HFFc6 (cell line): ENCODE data around the gene ATRN. TPM values are rescaled to one million over a fixed set of nuclear protein-coding genes. Genes with fewer than 3 reads are reported as not detected.

Source experiments
- DNase-seq: peaks from one replicate; pipeline ENCODE4 v3.0.0-alpha.2; 2018
- H3K27ac Mint-ChIP-seq: 2 replicates; pipeline ENCODE4 v1.8.0; 2020; ENCODE audit warnings: mild to moderate bottlenecking, mixed read lengths
- H3K27me3 Mint-ChIP-seq: 2 replicates; pipeline ENCODE4 v1.8.0; 2021; ENCODE audit warnings: mild to moderate bottlenecking, moderate library complexity, mixed read lengths; ENCODE audit not compliant: insufficient read depth
- H3K36me3 Mint-ChIP-seq: 2 replicates; pipeline ENCODE4 v1.8.0; 2021; ENCODE audit warnings: low read depth, mixed read lengths
- H3K4me1 Mint-ChIP-seq: 2 replicates; pipeline ENCODE4 v1.8.0; 2020; ENCODE audit warnings: low read depth, mixed read lengths
- H3K4me3 Mint-ChIP-seq: 2 replicates; pipeline ENCODE4 v1.8.0; 2020; ENCODE audit warnings: mild to moderate bottlenecking, moderate library complexity, mixed read lengths
- H3K9me3 Mint-ChIP-seq: 2 replicates; pipeline ENCODE4 v1.8.0; 2020; ENCODE audit warnings: mild to moderate bottlenecking, mixed read lengths
- CTCF ChIP-seq: fragments of 200-600 bp; sonication (generic); IDR thresholded peaks from 2 replicates; pipeline ENCODE4 v1.5.0; 2021; ENCODE audit warnings: antibody characterized with exemption, mild to moderate bottlenecking
- total RNA-seq, 6 experiments: library from RNA; stranded (reverse); fragmentation: NEBNext Ultra II Directional; extraction: Animal tissue kit (Norgen Biotek cat#: 25700); gene quantifications; 2 replicates in 1 of 6; 3 replicates in 5 of 6; pipeline ENCODE4 v1.2.3, GENCODE V29; 2021

Gene ATRN
- total RNA-seq, 6 experiments from 2014 or later = 27.5 to 33.0 (median 29.6) TPM

DNA sequence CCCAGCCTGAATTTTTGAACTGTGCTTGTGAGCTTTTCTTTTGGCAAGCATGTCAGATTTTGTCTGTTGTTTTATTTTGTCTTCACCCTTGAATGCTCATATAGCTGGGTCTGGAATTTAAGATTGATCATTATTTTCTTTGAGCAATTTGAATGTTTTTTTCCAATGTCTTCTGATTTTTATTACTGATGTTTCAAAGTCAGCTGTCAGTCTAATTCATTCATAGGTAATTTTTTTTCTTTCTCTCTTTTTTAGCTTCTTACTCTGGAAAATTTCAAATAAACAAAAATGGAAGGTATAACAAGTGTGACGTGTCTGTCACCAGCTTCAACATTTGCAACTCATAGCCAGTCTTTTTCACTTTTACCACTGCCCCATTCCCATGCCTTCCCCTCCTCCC lies 15.1 kb downstream of the ATRN start:
- H3K4me3 Mint-ChIP-seq = no peak overlapping the region
- H3K27me3 Mint-ChIP-seq = peaks cover 2% of the 10 kb centered on the region; the same call in 1 of the 2 replicates
- H3K4me1 Mint-ChIP-seq = peaks cover 23% of the 10 kb centered on the region
- TF ChIP-seq CTCF = no peak
- peaks cover 19% of the 10 kb centered on the region for H3K36me3 Mint-ChIP-seq
- H3K27ac Mint-ChIP-seq = no peak overlapping the region
- peaks cover 14% of the 10 kb centered on the region for H3K9me3 Mint-ChIP-seq
- no peak for DNase-seq

GRCh38 chr20:3486850-3487249 lies 16.0 kb downstream of the ATRN start:
- Mint-ChIP-seq H3K36me3 (peaks cover 19% of the 10 kb centered on the region), H3K4me1 (peaks cover 23% of the 10 kb centered on the region), H3K4me3 (no peak overlapping the region), H3K27ac (no peak overlapping the region), H3K27me3 (peaks cover 2% of the 10 kb centered on the region; the same call in 1 of the 2 replicates), H3K9me3 (peaks cover 14% of the 10 kb centered on the region)
- DNase-seq = no peak
- no peak for TF ChIP-seq CTCF

DNA sequence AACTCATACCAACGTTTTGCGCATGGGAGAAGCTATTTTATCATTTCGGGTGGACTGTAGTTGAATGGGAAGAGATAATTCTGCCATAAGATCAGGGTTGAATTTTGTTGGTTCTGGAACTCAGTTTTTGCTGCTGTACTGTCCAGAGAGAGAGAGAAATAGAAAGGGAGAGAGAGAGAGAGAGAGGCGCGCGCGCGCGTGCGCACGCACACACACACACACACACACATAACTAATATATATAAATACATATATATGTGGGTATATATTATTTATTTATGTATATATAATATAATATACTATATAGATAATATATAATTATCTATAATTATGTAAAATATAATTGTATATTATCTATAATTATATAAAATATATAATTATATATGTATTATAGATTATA lies 21.9 kb downstream of the ATRN start:
- Mint-ChIP-seq H3K4me3 (no peak overlapping the region), H3K27me3 (no peaks in the 10 kb centered on the region), H3K36me3 (peaks cover 2% of the 10 kb centered on the region), H3K4me1 (no peaks in the 10 kb centered on the region), H3K27ac (no peak overlapping the region), H3K9me3 (peaks cover 7% of the 10 kb centered on the region; the same call in 1 of the 2 replicates)
- TF ChIP-seq CTCF = no peak
- DNase-seq = no peak

GRCh38 chr20:3494218-3494617 lies 23.4 kb downstream of the ATRN start:
- Mint-ChIP-seq H3K27me3 (no peaks in the 10 kb centered on the region), H3K27ac (no peak overlapping the region), H3K4me1 (no peaks in the 10 kb centered on the region), H3K36me3 (peaks cover 5% of the 10 kb centered on the region), H3K9me3 (peaks cover 12% of the 10 kb centered on the region; the same call in 1 of the 2 replicates), H3K4me3 (no peak overlapping the region)
- DNase-seq = no peak
- TF ChIP-seq CTCF = no peak

GRCh38 chr20:3502878-3503277 lies 32.1 kb downstream of the ATRN start:
- DNase-seq = no peak
- H3K27ac Mint-ChIP-seq = no peak overlapping the region
- H3K27me3 Mint-ChIP-seq = peaks cover 2% of the 10 kb centered on the region; the same call in 1 of the 2 replicates
- TF ChIP-seq CTCF = no peak
- H3K4me1 Mint-ChIP-seq = no peaks in the 10 kb centered on the region
- H3K9me3 Mint-ChIP-seq = peaks cover 2% of the 10 kb centered on the region; the same call in 1 of the 2 replicates
- no peak overlapping the region for H3K4me3 Mint-ChIP-seq
- H3K36me3 Mint-ChIP-seq = peaks cover 1% of the 10 kb centered on the region; the same call in 1 of the 2 replicates

- no peak for DNase-seq
- H3K27ac Mint-ChIP-seq = no peak overlapping the region
- no peaks in the 10 kb centered on the region for H3K4me1 Mint-ChIP-seq
These were observed 34.3 kb downstream of the ATRN start for GRCh38 chr20:3505148-3505547.

More at GRCh38 chr20:3505148-3505547, 34.3 kb downstream of the ATRN start:
- Mint-ChIP-seq H3K9me3 (no peaks in the 10 kb centered on the region), H3K4me3 (no peak overlapping the region), H3K27me3 (peaks cover 2% of the 10 kb centered on the region; the same call in 1 of the 2 replicates), H3K36me3 (no peaks in the 10 kb centered on the region)
- TF ChIP-seq CTCF = no peak
